ENCODE measurements around the gene MRTFA. TPM values are rescaled to one million over a fixed set of nuclear protein-coding genes. Genes with fewer than 3 reads are reported as not detected.

MRTFA gene
- total RNA-seq, 1 experiment from 2014 or later, result 52.7 TPM

DNA sequence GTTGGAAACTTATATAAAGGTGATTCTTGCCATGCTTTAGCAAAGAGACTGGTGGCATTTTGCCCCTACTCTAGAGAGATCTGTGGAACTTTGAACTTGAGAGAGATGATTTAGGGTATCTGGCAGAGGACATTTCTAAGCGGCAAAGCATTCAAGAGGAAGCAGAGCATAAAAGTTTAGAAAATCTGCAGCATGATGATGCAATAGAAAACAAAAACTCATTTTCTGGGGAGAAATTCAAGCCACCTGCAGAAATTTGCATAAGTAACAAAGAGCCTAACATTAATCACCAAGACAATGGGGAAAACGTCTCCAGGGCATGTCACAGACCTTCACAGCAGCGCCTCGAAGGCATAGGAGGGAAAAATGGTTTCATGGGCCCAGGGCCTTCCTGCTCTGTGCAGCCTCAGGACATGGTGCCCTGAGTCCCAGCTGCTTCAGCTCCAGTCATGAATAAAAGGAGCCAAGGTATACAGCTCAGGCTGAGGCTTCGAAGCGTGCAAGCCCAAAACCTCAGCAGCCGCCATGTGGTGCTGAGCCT is 83.4 kb downstream of the MRTFA start:
- intact Hi-C loops (cut with micrococcal nuclease), result no loop called here
- no peak for DNase-seq (ENCODE audit: unreplicated experiment)
- CTCF ChIA-PET, result no interaction called here
- H3K36me3 Mint-ChIP-seq (ENCODE audit: insufficient read depth, unreplicated experiment), result peaks cover 38% of the 10 kb centered on the region
- peaks cover 11% of the 10 kb centered on the region for H3K4me1 Mint-ChIP-seq (ENCODE audit: insufficient read depth, unreplicated experiment)
- no peak overlapping the region for H3K27ac Mint-ChIP-seq (ENCODE audit: low read depth, unreplicated experiment)
- no peaks in the 10 kb centered on the region for H3K9me3 Mint-ChIP-seq (ENCODE audit: unreplicated experiment)
- no peaks in the 10 kb centered on the region for H3K27me3 Mint-ChIP-seq (ENCODE audit: insufficient read depth, unreplicated experiment)
- POLR2A ChIA-PET, result interaction anchor here (1.1 kb wide), 1 partner anchor 11 kb away, joined by 3 read pairs; no protein-coding TSS in a partner anchor
- no peak overlapping the region for H3K4me3 Mint-ChIP-seq (ENCODE audit: unreplicated experiment)
- BruUV-seq (replicated peaks), result no TSS peak
- TF ChIP-seq, protein P1, sequence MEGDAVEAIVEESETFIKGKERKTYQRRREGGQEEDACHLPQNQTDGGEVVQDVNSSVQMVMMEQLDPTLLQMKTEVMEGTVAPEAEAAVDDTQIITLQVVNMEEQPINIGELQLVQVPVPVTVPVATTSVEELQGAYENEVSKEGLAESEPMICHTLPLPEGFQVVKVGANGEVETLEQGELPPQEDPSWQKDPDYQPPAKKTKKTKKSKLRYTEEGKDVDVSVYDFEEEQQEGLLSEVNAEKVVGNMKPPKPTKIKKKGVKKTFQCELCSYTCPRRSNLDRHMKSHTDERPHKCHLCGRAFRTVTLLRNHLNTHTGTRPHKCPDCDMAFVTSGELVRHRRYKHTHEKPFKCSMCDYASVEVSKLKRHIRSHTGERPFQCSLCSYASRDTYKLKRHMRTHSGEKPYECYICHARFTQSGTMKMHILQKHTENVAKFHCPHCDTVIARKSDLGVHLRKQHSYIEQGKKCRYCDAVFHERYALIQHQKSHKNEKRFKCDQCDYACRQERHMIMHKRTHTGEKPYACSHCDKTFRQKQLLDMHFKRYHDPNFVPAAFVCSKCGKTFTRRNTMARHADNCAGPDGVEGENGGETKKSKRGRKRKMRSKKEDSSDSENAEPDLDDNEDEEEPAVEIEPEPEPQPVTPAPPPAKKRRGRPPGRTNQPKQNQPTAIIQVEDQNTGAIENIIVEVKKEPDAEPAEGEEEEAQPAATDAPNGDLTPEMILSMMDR (IDR thresholded peaks at IDR 0.05; ENCODE audit: unreplicated experiment), result no peak

DNA sequence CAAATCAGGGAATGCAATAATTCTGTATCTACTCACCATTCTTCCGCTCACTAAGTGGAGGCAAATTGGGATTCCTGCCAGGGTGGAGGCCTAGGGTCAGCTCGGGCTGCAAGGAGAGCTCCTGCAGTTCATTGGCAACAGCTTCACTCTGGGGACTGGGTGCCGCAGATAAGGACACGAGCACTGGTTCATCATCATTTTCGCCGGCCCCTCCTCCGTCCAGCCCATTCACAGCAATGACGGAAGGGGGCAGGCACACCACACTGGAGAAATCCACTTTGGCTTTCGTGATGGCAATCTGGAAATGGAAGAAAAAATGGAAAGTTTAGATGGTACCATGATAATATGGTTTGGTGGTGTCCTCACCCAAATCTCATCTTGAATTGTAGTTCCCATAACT is 84.4 kb downstream of the MRTFA start:
- Mint-ChIP-seq H3K27ac (ENCODE audit: low read depth, unreplicated experiment) (no peak overlapping the region), H3K27me3 (ENCODE audit: insufficient read depth, unreplicated experiment) (no peaks in the 10 kb centered on the region), H3K9me3 (ENCODE audit: unreplicated experiment) (no peaks in the 10 kb centered on the region), H3K4me1 (ENCODE audit: insufficient read depth, unreplicated experiment) (peaks cover 9% of the 10 kb centered on the region), H3K36me3 (ENCODE audit: insufficient read depth, unreplicated experiment) (peaks cover 45% of the 10 kb centered on the region), H3K4me3 (ENCODE audit: unreplicated experiment) (no peak overlapping the region)
- CTCF ChIA-PET, result no interaction called here
- BruUV-seq (replicated peaks), result no TSS peak
- TF ChIP-seq, protein P1 (IDR thresholded peaks at IDR 0.05; ENCODE audit: unreplicated experiment), result no peak
- DNase-seq (ENCODE audit: unreplicated experiment), result no peak
- intact Hi-C loops (cut with micrococcal nuclease), result no loop called here
- POLR2A ChIA-PET, result interaction anchor here (0.6 to 1.2 kb wide), 4 partner anchors 11 to 85 kb away, joined by 3 to 4 read pairs (median 4); partner anchors contain the start of gene MRTFA

DNA sequence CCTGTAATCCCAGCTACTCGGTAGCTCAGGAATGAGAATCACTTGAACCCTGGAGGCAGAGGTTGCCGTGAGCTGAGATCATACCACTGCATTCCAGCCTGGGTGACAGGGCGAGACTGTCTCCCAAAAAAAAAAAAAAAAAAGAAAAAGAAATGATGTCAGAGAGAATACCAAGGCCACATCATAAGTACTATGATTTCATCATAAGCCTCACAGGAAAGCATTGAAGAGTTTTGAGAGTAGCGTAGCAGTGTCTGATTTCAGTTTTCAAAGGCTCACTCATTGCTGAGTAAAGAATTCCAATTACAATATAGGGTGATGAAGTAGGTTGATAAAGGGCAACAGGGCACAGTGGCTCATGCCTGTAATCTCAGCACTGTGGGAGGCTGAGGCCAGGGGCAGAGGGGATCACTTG is 88.8 kb downstream of the MRTFA start:
- intact Hi-C loops (cut with micrococcal nuclease), result no loop called here
- no peak for DNase-seq (ENCODE audit: unreplicated experiment)
- peaks cover 58% of the 10 kb centered on the region for H3K36me3 Mint-ChIP-seq (ENCODE audit: insufficient read depth, unreplicated experiment)
- H3K27ac Mint-ChIP-seq (ENCODE audit: low read depth, unreplicated experiment), result no peak overlapping the region
- no peak overlapping the region for H3K4me3 Mint-ChIP-seq (ENCODE audit: unreplicated experiment)
- H3K4me1 Mint-ChIP-seq (ENCODE audit: insufficient read depth, unreplicated experiment), result peaks cover 15% of the 10 kb centered on the region
- no peaks in the 10 kb centered on the region for H3K27me3 Mint-ChIP-seq (ENCODE audit: insufficient read depth, unreplicated experiment)
- ChIA-PET POLR2A (no interaction called here), CTCF (interaction anchor here (0.5 kb wide), 1 partner anchor 71 kb away, joined by 3 read pairs; no protein-coding TSS in a partner anchor)
- TF ChIP-seq, protein P1 (IDR thresholded peaks at IDR 0.05; ENCODE audit: unreplicated experiment), result no peak
- BruUV-seq (replicated peaks), result no TSS peak
- H3K9me3 Mint-ChIP-seq (ENCODE audit: unreplicated experiment), result no peaks in the 10 kb centered on the region

DNA sequence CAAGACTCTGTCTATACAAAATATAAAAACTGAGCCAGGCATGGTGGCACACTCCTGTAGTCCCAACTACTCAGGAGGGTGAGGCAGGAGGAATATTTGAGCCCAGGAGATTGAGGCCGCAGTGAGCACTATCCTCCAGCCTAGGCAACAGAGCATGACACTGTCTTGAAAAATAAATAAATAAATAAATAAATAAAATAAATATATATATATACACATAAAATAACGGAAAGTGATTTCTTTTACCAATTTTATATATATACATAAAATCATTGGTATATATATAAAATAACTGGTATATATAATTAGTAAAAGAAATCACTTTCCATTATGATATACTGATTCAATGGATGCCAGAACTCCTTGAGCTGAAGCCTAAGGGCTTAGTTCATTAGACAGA is 91.8 kb downstream of the MRTFA start:
- H3K36me3 Mint-ChIP-seq (ENCODE audit: insufficient read depth, unreplicated experiment), result peaks cover 41% of the 10 kb centered on the region
- no peak for DNase-seq (ENCODE audit: unreplicated experiment)
- H3K4me3 Mint-ChIP-seq (ENCODE audit: unreplicated experiment), result no peak overlapping the region
- TF ChIP-seq, protein P1 (IDR thresholded peaks at IDR 0.05; ENCODE audit: unreplicated experiment), result no peak
- ChIA-PET CTCF (no interaction called here), POLR2A (interaction anchor here (0.6 to 1.8 kb wide), 3 partner anchors 11 to 92 kb away, joined by 3 to 9 read pairs (median 5); partner anchors contain the start of gene MRTFA)
- intact Hi-C loops (cut with micrococcal nuclease), result no loop called here
- no peaks in the 10 kb centered on the region for H3K9me3 Mint-ChIP-seq (ENCODE audit: unreplicated experiment)
- no peaks in the 10 kb centered on the region for H3K27me3 Mint-ChIP-seq (ENCODE audit: insufficient read depth, unreplicated experiment)
- no TSS peak for BruUV-seq (replicated peaks)
- no peak overlapping the region for H3K27ac Mint-ChIP-seq (ENCODE audit: low read depth, unreplicated experiment)
- H3K4me1 Mint-ChIP-seq (ENCODE audit: insufficient read depth, unreplicated experiment), result peaks cover 37% of the 10 kb centered on the region
